Activated effector memory CD4-positive, alpha-beta T cell treated with Interleukin-2 at 50 U/mL for 16 hours (primary cell): ENCODE measurements around the gene SLC2A1.

Experiments
- DNase-seq: peaks from one replicate; pipeline ENCODE4 v3.0.0-alpha.2; 2020

SLC2A1 gene

GRCh38 chr1:42957880-42958487 is 684 bp downstream of the SLC2A1 start:
- peak; percentile 51 for DNase-seq

- DNase-seq, result no peak
Observed at GRCh38 chr1:42957229-42957879, 1.3 kb downstream of the SLC2A1 start.

- DNase-seq, result no peak
Observed at GRCh38 chr1:42956739-42957138, 1.9 kb downstream of the SLC2A1 start.

GRCh38 chr1:42955311-42956063 is 3.2 kb downstream of the SLC2A1 start:
- DNase-seq, result no peak

GRCh38 chr1:42953182-42954180 is 5.2 kb downstream of the SLC2A1 start:
- no peak for DNase-seq

GRCh38 chr1:42952303-42953001 is 6.2 kb downstream of the SLC2A1 start:
- peak; percentile 51 for DNase-seq

GRCh38 chr1:42951588-42951987 is 7.1 kb downstream of the SLC2A1 start:
- no peak for DNase-seq

- no peak for DNase-seq
Observed at GRCh38 chr1:42950116-42950481, 8.6 kb downstream of the SLC2A1 start.

- DNase-seq, result no peak
Observed at GRCh38 chr1:42949312-42950115, 9.2 kb downstream of the SLC2A1 start.

- DNase-seq, result no peak
Observed at GRCh38 chr1:42947965-42948732, 10.5 kb downstream of the SLC2A1 start.

- no peak for DNase-seq
Observed at GRCh38 chr1:42947117-42947516, 11.6 kb downstream of the SLC2A1 start.

- DNase-seq, result no peak
Observed at GRCh38 chr1:42946120-42946898, 12.4 kb downstream of the SLC2A1 start.

- no peak for DNase-seq
Observed at GRCh38 chr1:42945164-42945563, 13.5 kb downstream of the SLC2A1 start.

GRCh38 chr1:42944246-42944928 is 14.3 kb downstream of the SLC2A1 start:
- DNase-seq, result no peak

GRCh38 chr1:42943728-42944127 is 14.9 kb downstream of the SLC2A1 start:
- DNase-seq, result no peak

- DNase-seq, result no peak
Observed at GRCh38 chr1:42943166-42943565, 15.5 kb downstream of the SLC2A1 start.

- DNase-seq, result no peak
Observed at GRCh38 chr1:42942444-42942843, 16.2 kb downstream of the SLC2A1 start.

- DNase-seq, result no peak
Observed at GRCh38 chr1:42941640-42942330, 16.9 kb downstream of the SLC2A1 start.
